Esophagus squamous epithelium (tissue), 5 donors: Measurements from ENCODE around the gene SKAP1. TPM values are rescaled to one million over a fixed set of nuclear protein-coding genes. Genes with fewer than 3 reads are reported as not detected.

Experiments used
- DNase-seq: peaks from one replicate; lab custom pipeline; 2025; lab: John Stamatoyannopoulos, UW
- H3K27ac ChIP-seq, 4 donors: fragments of 200-600 bp; sonication (generic); one replicate each; pipeline ENCODE4 v1.5.1; 2016 to 2019; ENCODE audit warnings: mild to moderate bottlenecking in 1 of 4
- H3K27me3 ChIP-seq, 4 donors: fragments of 200-600 bp; sonication (generic); 1 replicate in 3 of 4; 2 replicates in 1 of 4; pipeline versions ENCODE4 v1.5.1 to v1.6.0; 2017 to 2021; ENCODE audit warnings: antibody characterized with exemption in 1 of 4
- H3K36me3 ChIP-seq, 3 donors: fragments of 200-600 bp; sonication (generic); one replicate each; pipeline ENCODE4 v1.5.1; 2016 to 2019
- H3K4me1 ChIP-seq, 3 donors: fragments of 200-600 bp; sonication (generic); one replicate each; pipeline ENCODE4 v1.5.1; 2017 to 2019
- H3K4me3 ChIP-seq, 4 donors: fragments of 200-600 bp; sonication (generic); 1 replicate in 3 of 4; 2 replicates in 1 of 4; pipeline ENCODE4 v1.5.1; 2016 to 2019; ENCODE audit warnings: mild to moderate bottlenecking in 2 of 4, moderate library complexity in 1 of 4
- H3K9me3 ChIP-seq, 3 donors: fragments of 200-600 bp; sonication (generic); one replicate each; pipeline ENCODE4 v1.5.1; 2016 to 2019
- POLR2A ChIP-seq, 4 donors: fragments of 450-650 bp; IDR thresholded peaks; one replicate each; pipeline ENCODE4 v1.6.1; 2017; ENCODE audit warnings: antibody characterized with exemption in 4 of 4, mild to moderate bottlenecking in 4 of 4, moderate library complexity in 3 of 4
- WGBS, 2 donors: methylation state at CpG; one replicate each; pipeline ENCODE4 v1.1.5; 2018; 5-methylcytosine and 5-hydroxymethylcytosine counted together
- intact Hi-C: fragments of 100-400 bp; cut with DNase I; formaldehyde crosslinking; loops from one replicate; pipeline ENCODE4 v1.15.0; 2022
- total RNA-seq, 4 donors: library from RNA; depleted of rRNA; stranded (reverse); fragments of >200 nt; gene quantifications; one replicate each; pipeline ENCODE4 v1.1.0, GENCODE V29; 2016
- TF ChIP-seq, protein P1 (sequence below), 6 experiments: fragments of 450-650 bp in 4 of 6; fragments of 200-600 bp in 2 of 6; sonication (generic) in 2 of 6; IDR thresholded peaks; one replicate each; pipeline ENCODE4 v1.5.1; 2016 to 2019; ENCODE audit warnings: antibody characterized with exemption in 6 of 6, mild to moderate bottlenecking in 4 of 6, moderate library complexity in 4 of 6
- donor health status: DM: yes; HTN: yes; CAD: no.

The SKAP1 gene
- total RNA-seq, 4 donors from 2014 or later, result 0.83 to 5.1 (median 3.4) TPM; not detected in 1

GRCh38 chr17:48439110-48439850, 9.3 kb upstream of the SKAP1 start:
- Histone ChIP-seq H3K27me3 (peaks cover 0 to 54% (median 0%) of the 10 kb centered on the region in 4 donors), H3K9me3 (no peaks in the 10 kb centered on the region), H3K4me3 (no peak overlapping the region), H3K36me3 (no peaks in the 10 kb centered on the region), H3K4me1 (peaks cover 0 to 19% (median 0%) of the 10 kb centered on the region in 3 donors), H3K27ac (peak overlapping the region in 1 of 4 donors; percentile 2)
- DNase-seq, result no peak
- TF ChIP-seq, protein P1, sequence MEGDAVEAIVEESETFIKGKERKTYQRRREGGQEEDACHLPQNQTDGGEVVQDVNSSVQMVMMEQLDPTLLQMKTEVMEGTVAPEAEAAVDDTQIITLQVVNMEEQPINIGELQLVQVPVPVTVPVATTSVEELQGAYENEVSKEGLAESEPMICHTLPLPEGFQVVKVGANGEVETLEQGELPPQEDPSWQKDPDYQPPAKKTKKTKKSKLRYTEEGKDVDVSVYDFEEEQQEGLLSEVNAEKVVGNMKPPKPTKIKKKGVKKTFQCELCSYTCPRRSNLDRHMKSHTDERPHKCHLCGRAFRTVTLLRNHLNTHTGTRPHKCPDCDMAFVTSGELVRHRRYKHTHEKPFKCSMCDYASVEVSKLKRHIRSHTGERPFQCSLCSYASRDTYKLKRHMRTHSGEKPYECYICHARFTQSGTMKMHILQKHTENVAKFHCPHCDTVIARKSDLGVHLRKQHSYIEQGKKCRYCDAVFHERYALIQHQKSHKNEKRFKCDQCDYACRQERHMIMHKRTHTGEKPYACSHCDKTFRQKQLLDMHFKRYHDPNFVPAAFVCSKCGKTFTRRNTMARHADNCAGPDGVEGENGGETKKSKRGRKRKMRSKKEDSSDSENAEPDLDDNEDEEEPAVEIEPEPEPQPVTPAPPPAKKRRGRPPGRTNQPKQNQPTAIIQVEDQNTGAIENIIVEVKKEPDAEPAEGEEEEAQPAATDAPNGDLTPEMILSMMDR (IDR thresholded peaks at IDR 0.05), result no peak
- TF ChIP-seq POLR2A (IDR thresholded peaks at IDR 0.05), result no peak
- intact Hi-C loops, result no loop called here
- WGBS, 2 donors, result 77% methylated on average over 3 of the region's 3 CpGs

- no peak overlapping the region for H3K4me3 ChIP-seq
- WGBS, 2 donors, result 60 to 62% methylated on average over 3 of the region's 3 CpGs
- H3K4me1 ChIP-seq, result peaks cover 0 to 19% (median 0%) of the 10 kb centered on the region in 3 donors
- TF ChIP-seq, protein P1 (IDR thresholded peaks at IDR 0.05), result no peak
- no peak for TF ChIP-seq POLR2A (IDR thresholded peaks at IDR 0.05)
- no peaks in the 10 kb centered on the region for H3K36me3 ChIP-seq
- peaks cover 0 to 57% (median 0%) of the 10 kb centered on the region in 4 donors for H3K27me3 ChIP-seq
- no peak overlapping the region for H3K27ac ChIP-seq
- no peak for DNase-seq
- intact Hi-C loops, result no loop called here
- no peaks in the 10 kb centered on the region for H3K9me3 ChIP-seq
Observed at GRCh38 chr17:48438516-48439061, 8.6 kb upstream of the SKAP1 start.

- H3K27ac ChIP-seq, result no peak overlapping the region
- WGBS, 2 donors, result 72 to 80% methylated on average over 2 to 6 of the region's 6 CpGs
- H3K9me3 ChIP-seq, result no peaks in the 10 kb centered on the region
- no peaks in the 10 kb centered on the region for H3K36me3 ChIP-seq
- no peak for TF ChIP-seq POLR2A (IDR thresholded peaks at IDR 0.05)
- TF ChIP-seq, protein P1 (IDR thresholded peaks at IDR 0.05), result no peak
- intact Hi-C loops, result no loop called here
- peaks cover 0 to 94% (median 7%) of the 10 kb centered on the region in 4 donors for H3K27me3 ChIP-seq
- no peak for DNase-seq
- peaks cover 0 to 10% (median 0%) of the 10 kb centered on the region in 3 donors for H3K4me1 ChIP-seq
- H3K4me3 ChIP-seq, result no peak overlapping the region
Observed at GRCh38 chr17:48433896-48434295, 3.9 kb upstream of the SKAP1 start.

DNA sequence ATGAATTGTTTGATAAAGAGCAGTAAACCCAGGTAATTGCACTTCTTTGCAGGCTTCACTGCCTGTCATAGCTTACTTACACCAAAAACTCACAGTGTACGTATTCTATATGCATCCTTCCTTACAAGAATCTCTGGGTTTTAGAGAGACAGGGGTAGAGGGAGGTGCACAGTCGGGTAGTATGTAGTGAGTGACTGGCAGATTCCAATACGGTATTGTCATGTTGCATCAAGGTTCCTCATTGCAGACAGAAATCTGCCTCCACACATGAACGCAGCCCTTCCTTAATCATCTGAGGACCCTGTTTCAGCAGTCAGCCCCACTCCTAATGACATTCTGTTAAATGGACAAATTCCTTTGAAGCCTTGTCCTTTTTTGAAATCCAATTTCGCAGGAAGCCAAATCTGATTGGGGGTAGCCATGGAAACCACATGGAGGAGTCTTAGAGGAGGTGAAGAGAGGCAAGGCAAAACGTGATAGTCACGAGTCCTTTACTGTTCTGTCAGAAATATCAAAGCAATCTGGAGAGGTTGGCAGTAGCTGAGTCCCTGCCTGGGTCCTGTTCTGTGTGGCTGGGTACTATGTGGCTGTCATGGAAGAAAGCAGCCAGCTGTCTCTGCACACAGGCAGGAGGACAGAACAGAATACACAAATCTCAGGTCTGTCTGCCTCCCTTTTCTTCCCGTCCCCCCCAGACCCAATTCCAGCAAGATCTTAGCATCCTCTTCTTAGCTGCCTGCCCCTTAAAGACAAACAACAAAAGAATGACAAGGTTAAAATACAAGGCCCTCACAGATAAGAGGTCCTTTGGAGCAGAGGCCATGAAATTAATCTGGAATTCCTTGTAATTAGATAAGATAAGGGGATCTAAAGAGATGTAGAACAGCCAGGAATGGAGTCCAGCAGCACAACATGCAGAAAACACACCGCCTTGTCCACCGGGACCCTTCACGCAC, 3.1 kb upstream of the SKAP1 start:
- H3K4me3 ChIP-seq, result no peak overlapping the region
- H3K4me1 ChIP-seq, result peaks cover 0 to 10% (median 0%) of the 10 kb centered on the region in 3 donors
- TF ChIP-seq, protein P1 (IDR thresholded peaks at IDR 0.05), result no peak
- TF ChIP-seq POLR2A (IDR thresholded peaks at IDR 0.05), result no peak
- WGBS, 2 donors, result 54 to 74% methylated on average over 11 of the region's 11 CpGs
- H3K27me3 ChIP-seq, result peaks cover 0 to 94% (median 9%) of the 10 kb centered on the region in 4 donors
- H3K9me3 ChIP-seq, result no peaks in the 10 kb centered on the region
- DNase-seq, result no peak
- intact Hi-C loops, result no loop called here
- H3K36me3 ChIP-seq, result no peaks in the 10 kb centered on the region
- H3K27ac ChIP-seq, result no peak overlapping the region
